Measurements from ENCODE around the gene ZNF45.
"Not testable (repeated sequence)": the region's sequence is repeated elsewhere in the genome, so short reads cannot be mapped to it uniquely, and the experiment has no call there.

ZNF45 gene

DNA sequence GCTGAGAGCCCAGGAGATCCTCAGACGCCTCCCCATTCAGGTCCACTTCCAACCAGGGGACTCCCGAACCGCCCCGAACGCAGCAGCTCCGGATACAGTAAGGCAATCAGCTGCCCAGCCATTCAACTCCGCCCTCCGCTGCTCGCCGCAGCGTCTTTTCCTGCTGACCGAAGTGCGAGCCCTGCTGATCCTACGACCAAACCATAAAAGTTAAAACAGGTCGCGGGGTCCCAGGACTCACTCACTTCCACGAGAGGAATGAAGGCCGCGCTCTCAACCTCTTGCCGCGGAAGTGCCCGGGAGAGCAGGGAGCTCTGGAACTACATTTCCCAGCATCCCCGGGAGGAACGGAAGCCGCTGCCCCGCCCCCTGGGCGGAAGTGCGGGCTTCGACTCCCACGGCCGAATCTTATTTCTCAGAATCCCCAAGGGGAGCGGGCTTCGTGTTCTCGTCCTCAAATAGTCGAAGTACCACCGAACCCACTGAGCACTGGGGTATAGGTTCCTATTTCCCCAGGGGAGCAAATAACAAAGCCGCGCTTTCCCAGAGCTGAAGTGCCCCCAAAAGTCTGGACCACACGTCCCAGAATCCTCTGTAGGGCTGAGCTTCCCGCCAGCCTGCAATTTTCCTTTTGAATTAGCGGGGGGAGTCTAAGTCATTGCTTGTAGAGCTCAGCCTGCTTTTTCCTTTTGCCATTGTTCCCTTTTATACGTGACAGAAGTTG, at the start of gene ZNF45:
Gene ZNF45, minus strand, starts transcription at position 298 of the 724 bp plus-strand sequence. CDS start 13,097 bp downstream, outside the sequence.
- peak; percentile 85 for DNase-seq

DNA sequence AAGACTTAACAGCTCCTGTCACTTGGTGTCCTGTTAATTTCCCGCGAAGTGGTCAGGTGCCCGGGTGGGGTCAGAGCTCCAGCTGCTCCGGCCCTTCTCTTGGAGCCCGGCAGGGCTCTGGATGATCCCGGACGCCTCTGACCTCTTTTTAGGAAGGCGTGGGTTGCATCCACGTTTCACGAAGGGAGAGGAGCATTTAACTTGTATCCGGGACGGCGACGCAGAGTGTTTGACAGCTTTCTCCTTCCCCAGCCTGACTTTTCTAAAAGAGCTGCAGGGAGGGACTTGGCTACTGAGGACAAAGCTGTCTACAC, 49.6 kb upstream of the ZNF45 start:
- DNase-seq = no peak

- peak; percentile 89 for DNase-seq
These were observed 49.0 kb upstream of the ZNF45 start, which contains the start of gene ZNF155 for GRCh38 chr19:43983912-43984686. ZNF155 (plus strand) TSS chr19:43984188; CDS start chr19:43988544, 4,356 bp downstream.

GRCh38 chr19:43983544-43983911, 48.4 kb upstream of the ZNF45 start:
- no peak for DNase-seq

GRCh38 chr19:43976732-43977131, 41.6 kb upstream of the ZNF45 start:
- no peak for DNase-seq

DNA sequence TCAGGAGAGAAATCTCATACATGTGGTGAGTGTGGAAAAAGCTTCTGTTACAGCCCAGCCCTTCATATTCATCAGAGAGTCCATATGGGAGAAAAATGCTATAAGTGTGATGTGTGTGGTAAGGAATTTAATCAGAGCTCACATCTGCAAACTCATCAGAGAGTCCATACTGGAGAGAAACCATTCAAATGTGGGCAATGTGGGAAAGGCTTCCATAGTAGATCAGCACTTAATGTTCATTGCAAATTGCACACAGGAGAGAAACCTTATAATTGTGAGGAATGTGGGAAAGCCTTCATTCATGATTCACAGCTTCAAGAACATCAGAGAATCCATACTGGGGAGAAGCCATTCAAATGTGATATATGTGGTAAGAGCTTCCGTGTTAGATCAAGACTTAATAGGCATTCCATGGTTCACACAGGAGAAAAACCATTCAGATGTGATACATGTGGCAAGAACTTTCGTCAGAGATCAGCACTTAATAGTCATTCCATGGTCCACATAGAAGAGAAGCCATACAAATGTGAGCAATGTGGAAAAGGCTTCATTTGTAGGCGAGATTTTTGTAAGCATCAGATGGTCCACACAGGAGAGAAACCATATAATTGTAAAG, 31.1 kb upstream of the ZNF45 start:
- DNase-seq = no peak

DNA sequence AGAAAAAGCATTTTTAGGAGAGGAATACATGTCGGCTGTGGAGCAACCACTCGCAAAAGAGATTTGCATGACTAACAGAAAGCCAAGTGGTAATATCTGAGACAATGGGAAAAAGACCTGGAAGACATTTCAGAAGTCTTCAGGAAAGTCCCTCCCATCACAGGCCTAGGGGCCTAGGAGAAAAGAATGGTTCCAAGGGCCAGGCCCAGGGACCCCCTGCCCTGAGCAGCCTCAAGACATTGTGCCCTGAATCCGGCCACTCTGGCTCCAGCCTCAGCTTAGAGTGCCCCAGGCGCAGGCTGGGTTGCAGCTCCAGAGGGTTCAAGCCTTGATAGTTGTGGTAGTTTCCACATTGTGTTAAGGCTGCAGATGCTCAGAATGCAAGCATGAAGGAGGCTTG, 25.3 kb upstream of the ZNF45 start:
- DNase-seq = no peak

GRCh38 chr19:43957891-43958290, 22.8 kb upstream of the ZNF45 start:
- no peak for DNase-seq

DNA sequence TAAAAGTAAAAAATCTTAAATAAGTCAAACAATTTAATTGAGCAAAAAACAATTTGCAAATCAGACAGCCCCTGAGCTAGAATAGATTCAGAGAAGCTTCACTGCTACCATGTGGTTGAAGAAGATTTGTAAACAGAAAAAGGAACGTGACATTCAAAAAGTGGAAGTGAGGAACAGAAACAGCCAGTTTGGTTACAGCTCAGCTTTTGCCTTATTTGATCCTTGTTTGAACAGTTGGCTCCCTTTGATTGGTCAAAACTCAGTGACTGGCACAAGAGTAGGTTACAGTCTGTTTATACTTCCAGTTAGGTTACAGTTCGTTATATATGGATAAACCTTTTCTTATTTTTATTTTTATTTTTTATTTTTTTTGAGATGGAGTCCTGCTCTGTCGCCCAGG, 21.7 kb upstream of the ZNF45 start:
- no peak for DNase-seq

- DNase-seq = peak; percentile 78
These were observed 16.0 kb upstream of the ZNF45 start, which contains the start of gene ZNF221 for GRCh38 chr19:43950834-43951645. ZNF221 (plus strand) TSS chr19:43951228; CDS start chr19:43962727, 11,499 bp downstream.

- not testable (repeated sequence) for DNase-seq
These were observed 14.7 kb upstream of the ZNF45 start for GRCh38 chr19:43949803-43950202.

DNA sequence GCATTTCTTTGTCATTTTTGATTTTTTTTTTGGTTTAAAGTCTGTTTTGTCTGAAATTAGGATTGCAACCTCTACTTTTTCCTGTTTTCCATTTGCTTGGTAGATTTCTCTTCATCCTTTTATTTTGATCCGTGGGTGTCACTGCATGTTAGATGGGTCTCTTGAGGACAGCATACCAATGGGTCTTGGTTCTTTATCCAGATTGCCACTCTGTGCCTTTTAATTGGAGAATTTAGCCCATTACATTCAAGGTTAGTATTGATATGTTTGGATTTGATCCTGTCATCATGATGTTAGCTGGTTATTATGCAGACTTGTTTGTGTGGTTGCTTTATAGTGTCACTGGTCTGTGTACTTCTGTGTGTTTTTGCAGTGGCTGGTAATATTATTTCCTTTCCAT, 12.3 kb upstream of the ZNF45 start:
- DNase-seq = not testable (repeated sequence)

DNA sequence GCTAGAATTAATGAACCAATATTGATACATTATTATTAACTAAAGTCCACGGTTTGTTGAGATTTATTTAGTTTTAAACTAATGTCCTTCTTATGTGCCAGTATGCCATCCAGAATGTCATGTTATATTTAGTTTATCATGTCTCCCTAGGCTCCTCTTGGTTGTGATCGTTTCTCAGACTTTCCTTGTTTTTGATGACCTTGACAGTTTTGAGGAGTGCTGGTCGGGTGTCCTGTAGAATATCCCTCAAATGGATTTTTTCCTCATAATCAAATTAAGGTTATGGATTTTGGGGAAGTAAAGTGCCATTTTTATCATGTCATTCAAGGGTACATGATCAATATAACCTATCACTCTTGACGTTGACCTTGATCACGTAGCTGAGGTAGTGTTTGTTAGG, 6.1 kb upstream of the ZNF45 start:
- DNase-seq = no peak

DNA sequence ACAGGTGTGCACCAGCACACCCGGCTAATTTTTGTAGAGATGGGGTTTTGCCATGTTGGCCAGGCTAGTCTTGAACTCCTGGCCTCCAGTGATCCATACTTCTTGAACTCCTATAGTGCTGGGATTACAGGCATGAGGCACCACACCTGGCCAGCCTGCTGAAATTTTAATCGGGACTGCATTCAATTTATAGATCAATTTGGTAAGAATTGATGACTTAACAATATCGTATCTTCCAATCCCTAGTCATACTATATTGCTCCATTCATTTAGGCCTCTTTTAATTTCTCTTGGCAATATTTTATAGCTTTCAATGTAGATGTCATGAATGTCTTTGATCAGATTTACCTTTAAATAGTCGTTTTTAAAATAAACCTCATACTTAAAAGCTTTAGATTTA, 5.6 kb upstream of the ZNF45 start:
- no peak for DNase-seq

GRCh38 chr19:43939557-43940260, 4.6 kb upstream of the ZNF45 start:
- DNase-seq = no peak

DNA sequence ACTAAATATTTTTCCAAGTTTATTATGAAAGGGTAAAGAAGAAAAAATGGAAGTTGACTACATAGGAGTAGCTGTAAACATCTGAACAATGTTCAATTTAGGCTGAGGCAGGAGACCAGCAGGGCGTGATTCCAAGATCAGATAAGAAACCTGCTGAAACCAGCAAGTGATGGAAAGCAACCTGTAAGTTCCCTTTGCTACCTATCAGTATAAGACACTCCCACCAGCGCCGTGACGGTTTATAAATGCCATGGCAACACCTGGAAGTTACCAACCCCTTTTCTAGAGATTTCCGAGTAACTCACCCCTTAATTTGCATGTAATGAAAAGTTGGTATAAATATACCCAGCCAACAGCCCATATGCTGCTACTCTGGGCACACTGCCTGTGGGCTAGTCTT, 1.1 kb upstream of the ZNF45 start:
- no peak for DNase-seq

- DNase-seq = no peak
These were observed 762 bp downstream of the ZNF45 start for GRCh38 chr19:43934055-43934984.

GRCh38 chr19:43928820-43929219, 6.3 kb downstream of the ZNF45 start:
- DNase-seq = no peak

DNA sequence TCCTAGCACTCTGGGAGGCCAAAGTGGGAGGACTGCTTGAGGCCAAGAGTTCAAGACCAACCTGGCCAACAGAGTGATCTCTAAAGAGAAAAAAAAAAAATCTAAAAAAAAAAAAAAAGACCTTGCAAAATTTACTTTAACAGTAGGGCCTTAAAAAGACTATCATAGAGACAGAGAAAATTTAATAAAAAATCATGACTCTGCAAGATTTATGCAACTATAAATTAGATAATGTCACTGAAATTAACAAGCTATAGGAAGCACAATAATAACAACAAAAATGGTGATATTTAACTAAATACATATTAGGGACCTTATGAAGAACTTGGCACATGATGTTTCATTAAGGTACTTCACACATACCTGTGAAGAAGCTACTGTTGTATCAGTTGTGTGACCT, 11.2 kb downstream of the ZNF45 start:
- no peak for DNase-seq

- DNase-seq = no peak
These were observed 21.0 kb downstream of the ZNF45 start for GRCh38 chr19:43914051-43914450.

DNA sequence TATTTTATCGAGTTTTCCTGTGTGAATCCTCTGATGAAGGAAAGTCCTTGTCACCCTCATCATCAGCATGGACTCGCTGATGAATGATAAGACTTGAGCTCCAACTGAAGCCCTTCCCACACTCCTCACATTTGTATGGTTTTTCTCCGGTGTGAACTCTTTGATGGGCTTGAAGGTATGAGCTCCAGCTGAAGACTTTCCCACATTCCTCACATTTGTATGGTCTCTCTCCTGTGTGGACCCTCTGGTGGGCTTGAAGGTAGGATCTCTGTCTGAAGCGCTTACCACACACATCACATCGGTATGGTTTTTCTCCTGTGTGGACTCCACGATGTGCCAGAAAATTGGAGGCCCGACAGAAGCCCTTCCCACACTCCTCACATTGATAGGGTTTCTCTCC, 21.7 kb downstream of the ZNF45 start:
- DNase-seq = no peak

All from DMS153 (cell line).